Stimulated activated CD4-positive, alpha-beta T cell treated with anti-CD3 and anti-CD28 coated beads, Interleukin-4, amount 100 ng/mL, for 48 hours (primary cell): ENCODE data around the gene SESN2.

Experiments
- DNase-seq, 2 donors: peaks; one replicate each; pipeline ENCODE4 v3.0.0-alpha.2; 2020; ENCODE audit warnings: low read depth in 2 of 2

Gene SESN2

GRCh38 chr1:28249866-28250295 lies 9.4 kb upstream of the SESN2 start:
- DNase-seq, result no peak

- no peak for DNase-seq
These were observed 3.0 kb upstream of the SESN2 start for GRCh38 chr1:28256197-28256827.

- no peak for DNase-seq
These were observed 1.6 kb upstream of the SESN2 start for GRCh38 chr1:28257736-28258135.

- DNase-seq, result no peak
These were observed 578 bp upstream of the SESN2 start for GRCh38 chr1:28258628-28259251.

- no peak for DNase-seq
These were observed 850 bp downstream of the SESN2 start for GRCh38 chr1:28259934-28260802.

- no peak for DNase-seq
These were observed 1.5 kb downstream of the SESN2 start for GRCh38 chr1:28260803-28261174.

- DNase-seq, result no peak
These were observed 5.6 kb downstream of the SESN2 start for GRCh38 chr1:28264897-28265296.

- no peak for DNase-seq
These were observed 6.3 kb downstream of the SESN2 start for GRCh38 chr1:28265577-28265976.

GRCh38 chr1:28266920-28267322 lies 7.6 kb downstream of the SESN2 start:
- DNase-seq, result no peak

GRCh38 chr1:28267633-28268032 lies 8.3 kb downstream of the SESN2 start:
- no peak for DNase-seq

- no peak for DNase-seq
These were observed 10.2 kb downstream of the SESN2 start for GRCh38 chr1:28269529-28269928.

- no peak for DNase-seq
These were observed 13.0 kb downstream of the SESN2 start for GRCh38 chr1:28272215-28272852.

GRCh38 chr1:28273216-28273860 lies 14.0 kb downstream of the SESN2 start:
- DNase-seq, result no peak

GRCh38 chr1:28278763-28279162 lies 19.4 kb downstream of the SESN2 start:
- DNase-seq, result no peak

GRCh38 chr1:28279721-28280120 lies 20.4 kb downstream of the SESN2 start:
- DNase-seq, result no peak

GRCh38 chr1:28280501-28280900 lies 21.2 kb downstream of the SESN2 start:
- no peak for DNase-seq

GRCh38 chr1:28280977-28281381 lies 21.7 kb downstream of the SESN2 start:
- no peak for DNase-seq

- no peak for DNase-seq
These were observed 22.5 kb downstream of the SESN2 start for GRCh38 chr1:28281608-28282425.

GRCh38 chr1:28282426-28283407 lies 23.4 kb downstream of the SESN2 start:
- no peak for DNase-seq

- DNase-seq, result no peak
These were observed 26.8 kb downstream of the SESN2 start for GRCh38 chr1:28286111-28286510.
